ENCODE data around the gene ELAVL3.
A peak's percentile ranks its signal among the peaks of the same experiment; 100 is the strongest.

- TF ChIP-seq CTCF (IDR thresholded peaks at IDR 0.05) (peak in 1 of 6 experiments; percentile 14), POLR2A (IDR thresholded peaks at IDR 0.05) (no peak)
Measured at GRCh38 chr19:11453468-11454341, 27.1 kb downstream of the ELAVL3 start.
